H9 (cell line): ENCODE results near the gene LRCH4. TPM values are rescaled to one million over a fixed set of nuclear protein-coding genes. Genes with fewer than 3 reads are reported as not detected.

ENCODE experiments used
- DNase-seq: peaks from one replicate; pipeline ENCODE4 v3.0.0-alpha.2; 2017
- H2AFZ ChIP-seq: one replicate; pipeline ENCODE4 v1.6.1; 2013; ENCODE audit warnings: mild to moderate bottlenecking, low read length, control low read depth, moderate library complexity
- H2AK5ac ChIP-seq: 2 replicates; pipeline ENCODE4 v1.6.1; 2013; ENCODE audit warnings: low read length, control low read depth, mixed read lengths; ENCODE audit not compliant: insufficient read length
- H2BK120ac ChIP-seq: one replicate; pipeline ENCODE4 v1.6.1; 2013; ENCODE audit warnings: low read depth, mild to moderate bottlenecking, low read length, control low read depth, inconsistent platforms; ENCODE audit not compliant: poor library complexity, severe bottlenecking
- H2BK12ac ChIP-seq: 2 replicates; pipeline ENCODE4 v1.6.1; 2013; ENCODE audit warnings: low read length, control low read depth, mixed read lengths, low read depth; ENCODE audit not compliant: insufficient read length
- H2BK15ac ChIP-seq: 2 replicates; pipeline ENCODE4 v1.6.1; 2013; ENCODE audit warnings: low read depth, low read length, control low read depth
- H2BK20ac ChIP-seq: one replicate; pipeline ENCODE4 v1.6.1; 2013; ENCODE audit warnings: low read depth, mild to moderate bottlenecking, low read length, control low read depth, inconsistent platforms; ENCODE audit not compliant: poor library complexity, severe bottlenecking
- H2BK5ac ChIP-seq: 2 replicates; pipeline ENCODE4 v1.6.1; 2013; ENCODE audit warnings: low read length, control low read depth, mixed read lengths; ENCODE audit not compliant: insufficient read length
- H3K14ac ChIP-seq: 2 replicates; pipeline ENCODE4 v1.6.1; 2013; ENCODE audit warnings: low read length, control low read depth; ENCODE audit not compliant: insufficient read depth
- H3K18ac ChIP-seq: 2 replicates; pipeline ENCODE4 v1.6.1; 2013; ENCODE audit warnings: low read depth, mild to moderate bottlenecking, mixed read lengths, low read length, control low read depth; ENCODE audit not compliant: insufficient read length
- H3K23ac ChIP-seq: 2 replicates; pipeline ENCODE4 v1.6.1; 2013; ENCODE audit warnings: low read length, control low read depth, mixed read lengths, low read depth; ENCODE audit not compliant: insufficient read length
- H3K23me2 ChIP-seq: 2 replicates; pipeline ENCODE4 v1.6.1; 2013; ENCODE audit warnings: low read depth, mild to moderate bottlenecking, mixed read lengths, low read length, control low read depth; ENCODE audit not compliant: insufficient read length, poor library complexity, severe bottlenecking
- H3K27ac ChIP-seq: 2 replicates; pipeline ENCODE4 v1.5.1; 2013; ENCODE audit warnings: low read length, control low read depth, mixed read lengths, low read depth; ENCODE audit not compliant: insufficient read length
- H3K27me3 ChIP-seq: 2 replicates; pipeline ENCODE4 v1.6.1; 2013; ENCODE audit warnings: low read length, control low read depth, inconsistent platforms; ENCODE audit not compliant: insufficient read depth
- H3K4ac ChIP-seq: 2 replicates; pipeline ENCODE4 v1.6.1; 2013; ENCODE audit warnings: low read depth, mild to moderate bottlenecking, control low read depth, inconsistent platforms, low read length, moderate library complexity
- H3K4me1 ChIP-seq: 2 replicates; pipeline ENCODE4 v1.6.1; 2013; ENCODE audit warnings: low read length, control low read depth, inconsistent platforms; ENCODE audit not compliant: insufficient read depth
- H3K4me2 ChIP-seq: 2 replicates; pipeline ENCODE4 v1.6.1; 2013; ENCODE audit warnings: low read length, control low read depth, mixed read lengths; ENCODE audit not compliant: insufficient read length, insufficient read depth
- H3K56ac ChIP-seq: 2 replicates; pipeline ENCODE4 v1.6.1; 2013; ENCODE audit warnings: low read depth, mild to moderate bottlenecking, mixed read lengths, low read length, control low read depth; ENCODE audit not compliant: insufficient read length
- H3K79me1 ChIP-seq: 2 replicates; pipeline ENCODE4 v1.6.1; 2013; ENCODE audit warnings: low read depth, mild to moderate bottlenecking, moderate library complexity, low read length, control low read depth, inconsistent platforms; ENCODE audit not compliant: insufficient read depth, poor library complexity, severe bottlenecking
- H3K79me2 ChIP-seq: 2 replicates; pipeline ENCODE4 v1.6.1; 2013; ENCODE audit warnings: low read length, control low read depth, inconsistent platforms; ENCODE audit not compliant: insufficient read depth
- H3K9ac ChIP-seq: 2 replicates; pipeline ENCODE4 v1.6.1; 2013; ENCODE audit warnings: low read length, control low read depth, mixed read lengths; ENCODE audit not compliant: insufficient read length; ENCODE audit errors: extremely low read depth
- H3K9me3 ChIP-seq: one replicate; pipeline ENCODE4 v1.6.1; 2013; ENCODE audit warnings: low read depth, low read length, inconsistent platforms; ENCODE audit not compliant: control insufficient read depth
- H3T11ph ChIP-seq: one replicate; pipeline ENCODE4 v1.6.1; 2013; ENCODE audit warnings: mild to moderate bottlenecking, low read length, control low read depth, inconsistent platforms
- H4K20me1 ChIP-seq: one replicate; pipeline ENCODE4 v1.6.1; 2013; ENCODE audit not compliant: control insufficient read depth, insufficient read length, insufficient read depth
- H4K5ac ChIP-seq: 2 replicates; pipeline ENCODE4 v1.6.1; 2013; ENCODE audit warnings: low read depth, mild to moderate bottlenecking, mixed read lengths, low read length, control low read depth; ENCODE audit not compliant: insufficient read length
- H4K8ac ChIP-seq: replicated peaks from 2 replicates; pipeline ENCODE4 v1.6.1; 2013; ENCODE audit warnings: low read length, control low read depth, mixed read lengths, low read depth; ENCODE audit not compliant: insufficient read length
- H4K91ac ChIP-seq: 2 replicates; pipeline ENCODE4 v1.6.1; 2013; ENCODE audit warnings: low read depth, mild to moderate bottlenecking, moderate library complexity, mixed read lengths, low read length, control low read depth; ENCODE audit not compliant: insufficient read length
- H3K27ac Mint-ChIP-seq, 3 experiments: 2 replicates in 2 of 3; 3 replicates in 1 of 3; pipeline ENCODE4 v1.8.0; 2020 to 2021; ENCODE audit warnings: mixed read lengths in 3 of 3, mild to moderate bottlenecking in 1 of 3, moderate library complexity in 1 of 3
- H3K27me3 Mint-ChIP-seq: 2 replicates; pipeline ENCODE4 v1.8.0; 2021; ENCODE audit warnings: low read depth, mild to moderate bottlenecking, moderate library complexity, mixed read lengths
- H3K36me3 Mint-ChIP-seq, 3 experiments: 2 replicates in 2 of 3; 3 replicates in 1 of 3; pipeline ENCODE4 v1.8.0; 2020 to 2021; ENCODE audit warnings: low read depth in 3 of 3, mixed read lengths in 3 of 3; ENCODE audit not compliant: insufficient read depth in 1 of 3
- H3K4me1 Mint-ChIP-seq, 2 experiments: 2 replicates each; pipeline ENCODE4 v1.8.0; 2020; ENCODE audit warnings: mixed read lengths in 2 of 2
- H3K4me3 Mint-ChIP-seq, 2 experiments: 2 replicates in 1 of 2; 3 replicates in 1 of 2; pipeline ENCODE4 v1.8.0; 2020 to 2021; ENCODE audit warnings: mild to moderate bottlenecking in 2 of 2, mixed read lengths in 2 of 2, moderate library complexity in 1 of 2
- H3K9me3 Mint-ChIP-seq, 2 experiments: 2 replicates in 1 of 2; 3 replicates in 1 of 2; pipeline ENCODE4 v1.8.0; 2020; ENCODE audit warnings: mild to moderate bottlenecking in 2 of 2, mixed read lengths in 2 of 2, moderate library complexity in 1 of 2
- CTCF ChIP-seq: fragments of 200-600 bp; sonication (generic); conservative IDR thresholded peaks from 3 replicates; pipeline ENCODE4 v1.8.0; 2021; ENCODE audit warnings: antibody characterized with exemption, mild to moderate bottlenecking
- WGBS: extraction: QIAGEN DNeasy Blood & Tissue Kit; methylation state at CpG from one replicate; pipeline ENCODE4 v1.1.7; 2013; ENCODE audit warnings: missing lambda C conversion rate, low lambda C conversion rate, mixed read lengths; ENCODE audit not compliant: insufficient read length; ENCODE audit errors: extremely low coverage; 5-methylcytosine and 5-hydroxymethylcytosine counted together
- total RNA-seq: library from RNA; stranded (reverse); gene quantifications from 2 replicates; pipeline ENCODE4 v1.2.1, GENCODE V29; 2021

Gene LRCH4
- total RNA-seq, 1 experiment from 2014 or later: 39.1 TPM

- no peak overlapping the region for H2AFZ ChIP-seq
These were observed 41.0 kb downstream of the LRCH4 start for GRCh38 chr7:100544967-100545359.

More at GRCh38 chr7:100544967-100545359, 41.0 kb downstream of the LRCH4 start:
- no peak overlapping the region for H2BK120ac ChIP-seq
- no peak overlapping the region for H3K23ac ChIP-seq
- peaks cover 0 to 3% (median 0%) of the 10 kb centered on the region in 3 experiments; a peak in 2 of 7 replicates for H3K36me3 Mint-ChIP-seq
- peaks cover 14% of the 10 kb centered on the region for H3K27me3 Mint-ChIP-seq
- no peak overlapping the region for H3K27ac ChIP-seq
- H3K9me3 ChIP-seq: no peaks in the 10 kb centered on the region
- H3K14ac ChIP-seq: no peak overlapping the region
- H3K27ac Mint-ChIP-seq: peak overlapping the region in 1 of 3 experiments; percentile 44; a peak in 1 of 7 replicates
- DNase-seq: no peak
- no peaks in the 10 kb centered on the region for H3K27me3 ChIP-seq
- no peak overlapping the region for H2BK15ac ChIP-seq
- H4K91ac ChIP-seq: no peak overlapping the region
- H3K4ac ChIP-seq: no peak overlapping the region
- WGBS: no CpG with 5 or more reads among the region's 1 CpG
- H3K4me1 Mint-ChIP-seq: peaks cover 71 to 75% of the 10 kb centered on the region in 2 experiments
- no peak overlapping the region for H3K18ac ChIP-seq
- no peak overlapping the region for H3K4me2 ChIP-seq
- H3K23me2 ChIP-seq: peaks cover 3% of the 10 kb centered on the region
- H3K79me2 ChIP-seq: no peaks in the 10 kb centered on the region
- H3K4me1 ChIP-seq: peaks cover 19% of the 10 kb centered on the region
- H3T11ph ChIP-seq: no peak overlapping the region
- no peaks in the 10 kb centered on the region for H3K79me1 ChIP-seq
- no peak overlapping the region for H4K8ac ChIP-seq
- H2BK20ac ChIP-seq: no peak overlapping the region
- no peak overlapping the region for H3K9ac ChIP-seq
- H2AK5ac ChIP-seq: no peak overlapping the region
- no peak overlapping the region for H2BK12ac ChIP-seq
- no peak overlapping the region for H3K56ac ChIP-seq
- no peak for TF ChIP-seq CTCF
- H4K5ac ChIP-seq: no peak overlapping the region
- no peak overlapping the region for H2BK5ac ChIP-seq
- no peak overlapping the region for H3K4me3 Mint-ChIP-seq
- H4K20me1 ChIP-seq: no peaks in the 10 kb centered on the region
- H3K9me3 Mint-ChIP-seq: no peaks in the 10 kb centered on the region; a peak in 1 of 5 replicates
